Measurements from ENCODE around the gene CFB. TPM values are rescaled to one million over a fixed set of nuclear protein-coding genes. Genes with fewer than 3 reads are reported as not detected.

CFB gene
- total and polyA plus RNA-seq, 9 of the 15 experiments (the other 6 are each of a cell fraction or from before 2014, with no cell fraction given): 0.08 to 0.91 (median 0.22) TPM; not detected in 4

DNA sequence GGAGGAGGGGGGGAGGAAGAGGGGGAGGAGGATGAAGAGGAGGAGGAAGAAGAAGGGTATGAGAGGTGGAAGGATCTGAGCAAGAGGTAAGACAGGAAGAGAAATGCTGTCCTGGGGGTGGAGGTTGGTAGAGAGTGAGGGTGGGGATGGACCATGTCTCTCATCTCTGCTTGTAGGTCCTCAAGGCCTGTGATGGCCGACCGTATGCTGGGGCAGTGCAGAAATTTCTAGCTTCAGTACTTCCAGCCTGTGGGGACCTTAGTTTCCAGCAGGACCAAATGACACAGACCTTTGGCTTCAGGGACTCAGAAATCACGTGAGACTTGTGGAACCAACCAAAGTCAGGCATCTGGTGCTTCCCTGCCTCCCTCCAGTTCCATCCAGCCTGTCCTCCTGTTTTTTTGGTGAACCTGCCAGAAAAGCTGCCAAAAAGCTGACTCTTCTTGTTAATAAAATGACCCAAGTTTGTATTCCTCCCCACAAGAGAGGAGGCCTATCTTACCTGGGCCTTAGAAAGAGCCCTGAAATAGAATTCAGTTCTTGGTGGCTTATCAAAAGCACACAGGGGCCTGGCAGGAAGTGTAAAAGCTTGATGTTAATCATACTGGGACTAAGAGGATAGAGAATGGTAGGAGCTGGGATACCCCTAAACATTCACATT is 33.5 kb downstream of the CFB start (continued):
- TF ChIP-seq ZNF644 (tag; IDR thresholded peaks at IDR 0.05; ENCODE audit: low read depth): peak; percentile 60; the same call in 1 of the 2 replicates
- peak; percentile 55; the same call in 1 of the 2 replicates for TF ChIP-seq TAL1 (IDR thresholded peaks at IDR 0.05)
- TF ChIP-seq NR2C2 (CRISPR knock-in tag; IDR thresholded peaks at IDR 0.05): no peak
- no peak for TF ChIP-seq NR2C2 (tag; IDR thresholded peaks at IDR 0.05)
- TF ChIP-seq, protein P1, sequence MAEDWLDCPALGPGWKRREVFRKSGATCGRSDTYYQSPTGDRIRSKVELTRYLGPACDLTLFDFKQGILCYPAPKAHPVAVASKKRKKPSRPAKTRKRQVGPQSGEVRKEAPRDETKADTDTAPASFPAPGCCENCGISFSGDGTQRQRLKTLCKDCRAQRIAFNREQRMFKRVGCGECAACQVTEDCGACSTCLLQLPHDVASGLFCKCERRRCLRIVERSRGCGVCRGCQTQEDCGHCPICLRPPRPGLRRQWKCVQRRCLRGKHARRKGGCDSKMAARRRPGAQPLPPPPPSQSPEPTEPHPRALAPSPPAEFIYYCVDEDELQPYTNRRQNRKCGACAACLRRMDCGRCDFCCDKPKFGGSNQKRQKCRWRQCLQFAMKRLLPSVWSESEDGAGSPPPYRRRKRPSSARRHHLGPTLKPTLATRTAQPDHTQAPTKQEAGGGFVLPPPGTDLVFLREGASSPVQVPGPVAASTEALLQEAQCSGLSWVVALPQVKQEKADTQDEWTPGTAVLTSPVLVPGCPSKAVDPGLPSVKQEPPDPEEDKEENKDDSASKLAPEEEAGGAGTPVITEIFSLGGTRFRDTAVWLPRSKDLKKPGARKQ (CRISPR knock-in tag; IDR thresholded peaks at IDR 0.05): no peak
- TF ChIP-seq, protein P2, sequence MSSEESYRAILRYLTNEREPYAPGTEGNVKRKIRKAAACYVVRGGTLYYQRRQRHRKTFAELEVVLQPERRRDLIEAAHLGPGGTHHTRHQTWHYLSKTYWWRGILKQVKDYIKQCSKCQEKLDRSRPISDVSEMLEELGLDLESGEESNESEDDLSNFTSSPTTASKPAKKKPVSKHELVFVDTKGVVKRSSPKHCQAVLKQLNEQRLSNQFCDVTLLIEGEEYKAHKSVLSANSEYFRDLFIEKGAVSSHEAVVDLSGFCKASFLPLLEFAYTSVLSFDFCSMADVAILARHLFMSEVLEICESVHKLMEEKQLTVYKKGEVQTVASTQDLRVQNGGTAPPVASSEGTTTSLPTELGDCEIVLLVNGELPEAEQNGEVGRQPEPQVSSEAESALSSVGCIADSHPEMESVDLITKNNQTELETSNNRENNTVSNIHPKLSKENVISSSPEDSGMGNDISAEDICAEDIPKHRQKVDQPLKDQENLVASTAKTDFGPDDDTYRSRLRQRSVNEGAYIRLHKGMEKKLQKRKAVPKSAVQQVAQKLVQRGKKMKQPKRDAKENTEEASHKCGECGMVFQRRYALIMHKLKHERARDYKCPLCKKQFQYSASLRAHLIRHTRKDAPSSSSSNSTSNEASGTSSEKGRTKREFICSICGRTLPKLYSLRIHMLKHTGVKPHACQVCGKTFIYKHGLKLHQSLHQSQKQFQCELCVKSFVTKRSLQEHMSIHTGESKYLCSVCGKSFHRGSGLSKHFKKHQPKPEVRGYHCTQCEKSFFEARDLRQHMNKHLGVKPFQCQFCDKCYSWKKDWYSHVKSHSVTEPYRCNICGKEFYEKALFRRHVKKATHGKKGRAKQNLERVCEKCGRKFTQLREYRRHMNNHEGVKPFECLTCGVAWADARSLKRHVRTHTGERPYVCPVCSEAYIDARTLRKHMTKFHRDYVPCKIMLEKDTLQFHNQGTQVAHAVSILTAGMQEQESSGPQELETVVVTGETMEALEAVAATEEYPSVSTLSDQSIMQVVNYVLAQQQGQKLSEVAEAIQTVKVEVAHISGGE (CRISPR knock-in tag; IDR thresholded peaks at IDR 0.05): peak in 1 of 3 experiments; percentile 62; a peak in 1 of 6 replicates
- peak; percentile 66 for TF ChIP-seq ETV1 (tag; conservative IDR thresholded peaks at IDR 0.05; ENCODE audit: low read depth)
- TF ChIP-seq, protein P3, sequence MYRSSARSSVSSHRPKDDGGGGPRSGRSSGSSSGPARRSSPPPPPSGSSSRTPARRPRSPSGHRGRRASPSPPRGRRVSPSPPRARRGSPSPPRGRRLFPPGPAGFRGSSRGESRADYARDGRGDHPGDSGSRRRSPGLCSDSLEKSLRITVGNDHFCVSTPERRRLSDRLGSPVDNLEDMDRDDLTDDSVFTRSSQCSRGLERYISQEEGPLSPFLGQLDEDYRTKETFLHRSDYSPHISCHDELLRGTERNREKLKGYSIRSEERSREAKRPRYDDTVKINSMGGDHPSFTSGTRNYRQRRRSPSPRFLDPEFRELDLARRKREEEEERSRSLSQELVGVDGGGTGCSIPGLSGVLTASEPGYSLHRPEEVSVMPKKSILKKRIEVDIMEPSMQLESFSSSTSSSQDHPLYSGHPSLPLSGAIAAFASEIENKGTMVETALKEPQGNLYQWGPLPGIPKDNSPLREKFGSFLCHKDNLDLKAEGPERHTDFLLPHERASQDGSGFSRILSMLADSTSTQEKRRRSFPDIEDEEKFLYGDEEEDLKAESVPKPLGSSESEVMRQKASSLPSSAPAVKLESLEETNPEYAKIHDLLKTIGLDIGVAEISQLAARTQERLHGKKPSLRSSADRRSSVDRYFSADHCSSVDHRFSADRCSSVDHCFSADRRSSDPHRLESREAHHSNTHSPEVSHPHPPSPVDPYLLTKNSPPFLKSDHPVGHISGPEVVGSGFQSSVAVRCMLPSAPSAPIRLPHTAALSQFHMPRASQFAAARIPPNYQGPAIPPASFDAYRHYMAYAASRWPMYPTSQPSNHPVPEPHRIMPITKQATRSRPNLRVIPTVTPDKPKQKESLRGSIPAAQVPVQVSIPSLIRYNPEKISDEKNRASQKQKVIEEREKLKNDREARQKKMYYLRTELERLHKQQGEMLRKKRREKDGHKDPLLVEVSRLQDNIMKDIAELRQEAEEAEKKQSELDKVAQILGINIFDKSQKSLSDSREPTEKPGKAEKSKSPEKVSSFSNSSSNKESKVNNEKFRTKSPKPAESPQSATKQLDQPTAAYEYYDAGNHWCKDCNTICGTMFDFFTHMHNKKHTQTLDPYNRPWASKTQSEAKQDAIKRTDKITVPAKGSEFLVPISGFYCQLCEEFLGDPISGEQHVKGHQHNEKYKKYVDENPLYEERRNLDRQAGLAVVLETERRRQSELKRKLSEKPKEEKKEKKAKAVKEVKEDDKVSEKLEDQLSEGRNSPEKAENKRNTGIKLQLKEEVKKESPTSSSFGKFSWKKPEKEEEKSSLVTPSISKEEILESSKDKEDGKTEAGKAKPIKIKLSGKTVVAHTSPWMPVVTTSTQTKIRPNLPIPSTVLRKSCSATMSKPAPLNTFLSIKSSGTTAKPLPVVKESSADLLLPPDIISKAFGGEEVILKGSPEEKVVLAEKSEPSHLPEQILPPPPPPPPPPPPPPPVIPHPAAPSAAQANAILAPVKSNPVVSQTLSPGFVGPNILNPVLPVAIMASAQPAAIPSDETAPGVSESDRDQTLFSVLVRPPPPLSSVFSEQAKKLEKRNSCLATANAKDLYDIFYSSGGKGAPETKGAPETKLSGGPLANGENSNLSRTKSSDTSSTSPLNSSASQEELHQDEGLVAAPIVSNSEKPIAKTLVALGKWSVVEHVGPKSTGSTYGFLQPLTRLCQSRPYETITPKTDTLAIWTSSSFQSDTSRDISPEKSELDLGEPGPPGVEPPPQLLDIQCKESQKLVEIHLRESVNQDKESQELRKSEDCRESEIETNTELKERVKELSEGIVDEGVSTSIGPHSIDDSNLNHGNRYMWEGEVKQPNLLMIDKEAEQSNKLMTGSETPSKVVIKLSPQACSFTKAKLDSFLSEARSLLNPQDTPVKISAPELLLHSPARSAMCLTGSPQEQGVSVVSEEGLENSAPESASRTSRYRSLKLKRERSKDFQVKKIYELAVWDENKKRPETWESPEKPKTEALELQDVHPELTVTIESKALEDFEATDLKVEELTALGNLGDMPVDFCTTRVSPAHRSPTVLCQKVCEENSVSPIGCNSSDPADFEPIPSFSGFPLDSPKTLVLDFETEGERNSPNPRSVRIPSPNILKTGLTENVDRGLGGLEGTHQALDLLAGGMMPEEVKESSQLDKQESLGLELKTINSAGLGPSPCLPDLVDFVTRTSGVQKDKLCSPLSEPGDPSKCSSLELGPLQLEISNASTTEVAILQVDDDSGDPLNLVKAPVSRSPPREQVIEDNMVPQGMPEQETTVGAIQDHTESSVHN (IDR thresholded peaks at IDR 0.05; ENCODE audit: borderline replicate concordance in 1 of 2, low read depth in 1 of 2): no peak
- TF ChIP-seq, protein P4, sequence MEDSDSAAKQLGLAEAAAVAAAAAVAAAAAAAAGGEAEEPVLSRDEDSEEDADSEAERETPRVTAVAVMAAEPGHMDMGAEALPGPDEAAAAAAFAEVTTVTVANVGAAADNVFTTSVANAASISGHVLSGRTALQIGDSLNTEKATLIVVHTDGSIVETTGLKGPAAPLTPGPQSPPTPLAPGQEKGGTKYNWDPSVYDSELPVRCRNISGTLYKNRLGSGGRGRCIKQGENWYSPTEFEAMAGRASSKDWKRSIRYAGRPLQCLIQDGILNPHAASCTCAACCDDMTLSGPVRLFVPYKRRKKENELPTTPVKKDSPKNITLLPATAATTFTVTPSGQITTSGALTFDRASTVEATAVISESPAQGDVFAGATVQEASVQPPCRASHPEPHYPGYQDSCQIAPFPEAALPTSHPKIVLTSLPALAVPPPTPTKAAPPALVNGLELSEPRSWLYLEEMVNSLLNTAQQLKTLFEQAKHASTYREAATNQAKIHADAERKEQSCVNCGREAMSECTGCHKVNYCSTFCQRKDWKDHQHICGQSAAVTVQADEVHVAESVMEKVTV (CRISPR knock-in tag; IDR thresholded peaks at IDR 0.05): peak; percentile 47; the same call in 1 of the 2 replicates
- TF ChIP-seq KLF13 (tag; IDR thresholded peaks at IDR 0.05; ENCODE audit: borderline replicate concordance, low read depth): no peak
